H9 (cell line): ENCODE data around the gene IFIT5. TPM values are rescaled to one million over a fixed set of nuclear protein-coding genes. Genes with fewer than 3 reads are reported as not detected.

Experiments
- DNase-seq: peaks from one replicate; pipeline ENCODE4 v3.0.0-alpha.2; 2017
- H2AFZ ChIP-seq: one replicate; pipeline ENCODE4 v1.6.1; 2013; ENCODE audit warnings: mild to moderate bottlenecking, low read length, control low read depth, moderate library complexity
- H2AK5ac ChIP-seq: 2 replicates; pipeline ENCODE4 v1.6.1; 2013; ENCODE audit warnings: low read length, control low read depth, mixed read lengths; ENCODE audit not compliant: insufficient read length
- H2BK120ac ChIP-seq: one replicate; pipeline ENCODE4 v1.6.1; 2013; ENCODE audit warnings: low read depth, mild to moderate bottlenecking, low read length, control low read depth, inconsistent platforms; ENCODE audit not compliant: poor library complexity, severe bottlenecking
- H2BK12ac ChIP-seq: 2 replicates; pipeline ENCODE4 v1.6.1; 2013; ENCODE audit warnings: low read length, control low read depth, mixed read lengths, low read depth; ENCODE audit not compliant: insufficient read length
- H2BK15ac ChIP-seq: 2 replicates; pipeline ENCODE4 v1.6.1; 2013; ENCODE audit warnings: low read depth, low read length, control low read depth
- H2BK20ac ChIP-seq: one replicate; pipeline ENCODE4 v1.6.1; 2013; ENCODE audit warnings: low read depth, mild to moderate bottlenecking, low read length, control low read depth, inconsistent platforms; ENCODE audit not compliant: poor library complexity, severe bottlenecking
- H2BK5ac ChIP-seq: 2 replicates; pipeline ENCODE4 v1.6.1; 2013; ENCODE audit warnings: low read length, control low read depth, mixed read lengths; ENCODE audit not compliant: insufficient read length
- H3K14ac ChIP-seq: 2 replicates; pipeline ENCODE4 v1.6.1; 2013; ENCODE audit warnings: low read length, control low read depth; ENCODE audit not compliant: insufficient read depth
- H3K18ac ChIP-seq: 2 replicates; pipeline ENCODE4 v1.6.1; 2013; ENCODE audit warnings: low read depth, mild to moderate bottlenecking, mixed read lengths, low read length, control low read depth; ENCODE audit not compliant: insufficient read length
- H3K23ac ChIP-seq: 2 replicates; pipeline ENCODE4 v1.6.1; 2013; ENCODE audit warnings: low read length, control low read depth, mixed read lengths, low read depth; ENCODE audit not compliant: insufficient read length
- H3K23me2 ChIP-seq: 2 replicates; pipeline ENCODE4 v1.6.1; 2013; ENCODE audit warnings: low read depth, mild to moderate bottlenecking, mixed read lengths, low read length, control low read depth; ENCODE audit not compliant: insufficient read length, poor library complexity, severe bottlenecking
- H3K27ac ChIP-seq: 2 replicates; pipeline ENCODE4 v1.5.1; 2013; ENCODE audit warnings: low read length, control low read depth, mixed read lengths, low read depth; ENCODE audit not compliant: insufficient read length
- H3K27me3 ChIP-seq: 2 replicates; pipeline ENCODE4 v1.6.1; 2013; ENCODE audit warnings: low read length, control low read depth, inconsistent platforms; ENCODE audit not compliant: insufficient read depth
- H3K4ac ChIP-seq: 2 replicates; pipeline ENCODE4 v1.6.1; 2013; ENCODE audit warnings: low read depth, mild to moderate bottlenecking, control low read depth, inconsistent platforms, low read length, moderate library complexity
- H3K4me1 ChIP-seq: 2 replicates; pipeline ENCODE4 v1.6.1; 2013; ENCODE audit warnings: low read length, control low read depth, inconsistent platforms; ENCODE audit not compliant: insufficient read depth
- H3K4me2 ChIP-seq: 2 replicates; pipeline ENCODE4 v1.6.1; 2013; ENCODE audit warnings: low read length, control low read depth, mixed read lengths; ENCODE audit not compliant: insufficient read length, insufficient read depth
- H3K56ac ChIP-seq: 2 replicates; pipeline ENCODE4 v1.6.1; 2013; ENCODE audit warnings: low read depth, mild to moderate bottlenecking, mixed read lengths, low read length, control low read depth; ENCODE audit not compliant: insufficient read length
- H3K79me1 ChIP-seq: 2 replicates; pipeline ENCODE4 v1.6.1; 2013; ENCODE audit warnings: low read depth, mild to moderate bottlenecking, moderate library complexity, low read length, control low read depth, inconsistent platforms; ENCODE audit not compliant: insufficient read depth, poor library complexity, severe bottlenecking
- H3K79me2 ChIP-seq: 2 replicates; pipeline ENCODE4 v1.6.1; 2013; ENCODE audit warnings: low read length, control low read depth, inconsistent platforms; ENCODE audit not compliant: insufficient read depth
- H3K9ac ChIP-seq: 2 replicates; pipeline ENCODE4 v1.6.1; 2013; ENCODE audit warnings: low read length, control low read depth, mixed read lengths; ENCODE audit not compliant: insufficient read length; ENCODE audit errors: extremely low read depth
- H3K9me3 ChIP-seq: one replicate; pipeline ENCODE4 v1.6.1; 2013; ENCODE audit warnings: low read depth, low read length, inconsistent platforms; ENCODE audit not compliant: control insufficient read depth
- H3T11ph ChIP-seq: one replicate; pipeline ENCODE4 v1.6.1; 2013; ENCODE audit warnings: mild to moderate bottlenecking, low read length, control low read depth, inconsistent platforms
- H4K20me1 ChIP-seq: one replicate; pipeline ENCODE4 v1.6.1; 2013; ENCODE audit not compliant: control insufficient read depth, insufficient read length, insufficient read depth
- H4K5ac ChIP-seq: 2 replicates; pipeline ENCODE4 v1.6.1; 2013; ENCODE audit warnings: low read depth, mild to moderate bottlenecking, mixed read lengths, low read length, control low read depth; ENCODE audit not compliant: insufficient read length
- H4K8ac ChIP-seq: replicated peaks from 2 replicates; pipeline ENCODE4 v1.6.1; 2013; ENCODE audit warnings: low read length, control low read depth, mixed read lengths, low read depth; ENCODE audit not compliant: insufficient read length
- H4K91ac ChIP-seq: 2 replicates; pipeline ENCODE4 v1.6.1; 2013; ENCODE audit warnings: low read depth, mild to moderate bottlenecking, moderate library complexity, mixed read lengths, low read length, control low read depth; ENCODE audit not compliant: insufficient read length
- H3K27ac Mint-ChIP-seq, 3 experiments: 2 replicates in 2 of 3; 3 replicates in 1 of 3; pipeline ENCODE4 v1.8.0; 2020 to 2021; ENCODE audit warnings: mixed read lengths in 3 of 3, mild to moderate bottlenecking in 1 of 3, moderate library complexity in 1 of 3
- H3K27me3 Mint-ChIP-seq: 2 replicates; pipeline ENCODE4 v1.8.0; 2021; ENCODE audit warnings: low read depth, mild to moderate bottlenecking, moderate library complexity, mixed read lengths
- H3K36me3 Mint-ChIP-seq, 3 experiments: 2 replicates in 2 of 3; 3 replicates in 1 of 3; pipeline ENCODE4 v1.8.0; 2020 to 2021; ENCODE audit warnings: low read depth in 3 of 3, mixed read lengths in 3 of 3; ENCODE audit not compliant: insufficient read depth in 1 of 3
- H3K4me1 Mint-ChIP-seq, 2 experiments: 2 replicates each; pipeline ENCODE4 v1.8.0; 2020; ENCODE audit warnings: mixed read lengths in 2 of 2
- H3K4me3 Mint-ChIP-seq, 2 experiments: 2 replicates in 1 of 2; 3 replicates in 1 of 2; pipeline ENCODE4 v1.8.0; 2020 to 2021; ENCODE audit warnings: mild to moderate bottlenecking in 2 of 2, mixed read lengths in 2 of 2, moderate library complexity in 1 of 2
- H3K9me3 Mint-ChIP-seq, 2 experiments: 2 replicates in 1 of 2; 3 replicates in 1 of 2; pipeline ENCODE4 v1.8.0; 2020; ENCODE audit warnings: mild to moderate bottlenecking in 2 of 2, mixed read lengths in 2 of 2, moderate library complexity in 1 of 2
- WGBS: extraction: QIAGEN DNeasy Blood & Tissue Kit; methylation state at CpG from one replicate; pipeline ENCODE4 v1.1.7; 2013; ENCODE audit warnings: missing lambda C conversion rate, low lambda C conversion rate, mixed read lengths; ENCODE audit not compliant: insufficient read length; ENCODE audit errors: extremely low coverage; 5-methylcytosine and 5-hydroxymethylcytosine counted together
- total RNA-seq: library from RNA; stranded (reverse); gene quantifications from 2 replicates; pipeline ENCODE4 v1.2.1, GENCODE V29; 2021
- TF ChIP-seq, protein P1 (sequence below): fragments of 200-600 bp; sonication (generic); conservative IDR thresholded peaks from 3 replicates; pipeline ENCODE4 v1.8.0; 2021; ENCODE audit warnings: antibody characterized with exemption, mild to moderate bottlenecking

Gene IFIT5
- total RNA-seq, 1 experiment from 2014 or later: 2.3 TPM

DNA sequence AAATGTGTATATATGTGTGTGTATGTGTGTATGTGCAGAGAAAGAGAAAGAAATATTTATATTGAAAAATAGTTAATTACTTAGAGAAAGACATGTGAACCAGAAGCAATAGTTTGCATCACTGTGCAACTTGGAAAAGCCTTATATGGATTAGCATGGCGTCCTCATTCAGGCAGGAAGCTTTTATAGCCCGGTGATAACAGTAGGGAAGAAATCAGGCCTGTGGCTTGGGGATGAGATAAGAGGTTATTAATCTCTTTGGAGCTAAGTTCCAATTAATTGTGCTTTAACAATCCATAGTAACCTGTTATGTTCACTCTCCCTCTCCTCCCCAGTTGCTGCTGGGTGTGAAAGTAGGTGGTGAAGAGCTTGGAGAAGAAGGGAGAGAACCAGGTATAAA lies 36.5 kb downstream of the IFIT5 start:
- H3K56ac ChIP-seq: no peak overlapping the region
- no peaks in the 10 kb centered on the region for H3K9me3 ChIP-seq
- H2BK12ac ChIP-seq: no peak overlapping the region
- H3K79me2 ChIP-seq: no peaks in the 10 kb centered on the region
- H3K27me3 ChIP-seq: no peaks in the 10 kb centered on the region
- no peak overlapping the region for H3K18ac ChIP-seq
- peaks cover 2 to 3% of the 10 kb centered on the region in 2 experiments; a peak in 3 of 5 replicates for H3K9me3 Mint-ChIP-seq
- H3K27me3 Mint-ChIP-seq: peaks cover 5% of the 10 kb centered on the region
- H3K4me2 ChIP-seq: no peak overlapping the region
- H3K4ac ChIP-seq: no peak overlapping the region
- no peak overlapping the region for H3K9ac ChIP-seq
- H3K4me1 ChIP-seq: no peaks in the 10 kb centered on the region; the same call in 1 of the 2 replicates
- H3T11ph ChIP-seq: no peak overlapping the region
- no peak overlapping the region for H4K8ac ChIP-seq
- TF ChIP-seq, protein P1, sequence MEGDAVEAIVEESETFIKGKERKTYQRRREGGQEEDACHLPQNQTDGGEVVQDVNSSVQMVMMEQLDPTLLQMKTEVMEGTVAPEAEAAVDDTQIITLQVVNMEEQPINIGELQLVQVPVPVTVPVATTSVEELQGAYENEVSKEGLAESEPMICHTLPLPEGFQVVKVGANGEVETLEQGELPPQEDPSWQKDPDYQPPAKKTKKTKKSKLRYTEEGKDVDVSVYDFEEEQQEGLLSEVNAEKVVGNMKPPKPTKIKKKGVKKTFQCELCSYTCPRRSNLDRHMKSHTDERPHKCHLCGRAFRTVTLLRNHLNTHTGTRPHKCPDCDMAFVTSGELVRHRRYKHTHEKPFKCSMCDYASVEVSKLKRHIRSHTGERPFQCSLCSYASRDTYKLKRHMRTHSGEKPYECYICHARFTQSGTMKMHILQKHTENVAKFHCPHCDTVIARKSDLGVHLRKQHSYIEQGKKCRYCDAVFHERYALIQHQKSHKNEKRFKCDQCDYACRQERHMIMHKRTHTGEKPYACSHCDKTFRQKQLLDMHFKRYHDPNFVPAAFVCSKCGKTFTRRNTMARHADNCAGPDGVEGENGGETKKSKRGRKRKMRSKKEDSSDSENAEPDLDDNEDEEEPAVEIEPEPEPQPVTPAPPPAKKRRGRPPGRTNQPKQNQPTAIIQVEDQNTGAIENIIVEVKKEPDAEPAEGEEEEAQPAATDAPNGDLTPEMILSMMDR: no peak
- H2AFZ ChIP-seq: no peak overlapping the region
- no CpG with 5 or more reads among the region's 2 CpGs for WGBS
- H2BK20ac ChIP-seq: no peak overlapping the region
- H3K23me2 ChIP-seq: no peaks in the 10 kb centered on the region
- DNase-seq: no peak
- H4K20me1 ChIP-seq: no peaks in the 10 kb centered on the region
- H3K4me3 Mint-ChIP-seq: no peak overlapping the region
- no peak overlapping the region for H2BK15ac ChIP-seq
- H3K79me1 ChIP-seq: no peaks in the 10 kb centered on the region
- no peak overlapping the region for H2AK5ac ChIP-seq
- peaks cover 2 to 3% (median 2%) of the 10 kb centered on the region in 3 experiments; a peak in 3 of 7 replicates for H3K36me3 Mint-ChIP-seq
- H2BK5ac ChIP-seq: no peak overlapping the region
- H3K4me1 Mint-ChIP-seq: peaks cover 0 to 6% of the 10 kb centered on the region in 2 experiments; a peak in 2 of 4 replicates
- no peak overlapping the region for H3K27ac ChIP-seq
- no peak overlapping the region for H2BK120ac ChIP-seq
- H3K23ac ChIP-seq: no peak overlapping the region
- H3K14ac ChIP-seq: no peak overlapping the region
- H4K5ac ChIP-seq: no peak overlapping the region
- H3K27ac Mint-ChIP-seq: no peak overlapping the region
- no peak overlapping the region for H4K91ac ChIP-seq
